ENCODE results near the gene MGLL.

Gene MGLL

GRCh38 chr3:127693336-127693843 lies 128.9 kb downstream of the MGLL start:
- H3K79me2 ChIP-seq (ENCODE audit: low read length): peaks cover 10% of the 10 kb centered on the region; the same call in 1 of the 2 replicates
- no peak overlapping the region for H3K9ac ChIP-seq (ENCODE audit: low read length)
- no peak overlapping the region for H3K27ac ChIP-seq (ENCODE audit: low read length)
- TF ChIP-seq EZH2phosphoT487 (IDR thresholded peaks at IDR 0.05; ENCODE audit: low read depth): no peak
- TF ChIP-seq, protein P1, sequence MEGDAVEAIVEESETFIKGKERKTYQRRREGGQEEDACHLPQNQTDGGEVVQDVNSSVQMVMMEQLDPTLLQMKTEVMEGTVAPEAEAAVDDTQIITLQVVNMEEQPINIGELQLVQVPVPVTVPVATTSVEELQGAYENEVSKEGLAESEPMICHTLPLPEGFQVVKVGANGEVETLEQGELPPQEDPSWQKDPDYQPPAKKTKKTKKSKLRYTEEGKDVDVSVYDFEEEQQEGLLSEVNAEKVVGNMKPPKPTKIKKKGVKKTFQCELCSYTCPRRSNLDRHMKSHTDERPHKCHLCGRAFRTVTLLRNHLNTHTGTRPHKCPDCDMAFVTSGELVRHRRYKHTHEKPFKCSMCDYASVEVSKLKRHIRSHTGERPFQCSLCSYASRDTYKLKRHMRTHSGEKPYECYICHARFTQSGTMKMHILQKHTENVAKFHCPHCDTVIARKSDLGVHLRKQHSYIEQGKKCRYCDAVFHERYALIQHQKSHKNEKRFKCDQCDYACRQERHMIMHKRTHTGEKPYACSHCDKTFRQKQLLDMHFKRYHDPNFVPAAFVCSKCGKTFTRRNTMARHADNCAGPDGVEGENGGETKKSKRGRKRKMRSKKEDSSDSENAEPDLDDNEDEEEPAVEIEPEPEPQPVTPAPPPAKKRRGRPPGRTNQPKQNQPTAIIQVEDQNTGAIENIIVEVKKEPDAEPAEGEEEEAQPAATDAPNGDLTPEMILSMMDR (IDR thresholded peaks at IDR 0.05; ENCODE audit: low read depth, low read length): no peak
- no peaks in the 10 kb centered on the region for H4K20me1 ChIP-seq (ENCODE audit: insufficient read depth, low read length)
- H3K4me1 ChIP-seq (ENCODE audit: low read length): peaks cover 21% of the 10 kb centered on the region
- H3K9me3 ChIP-seq (ENCODE audit: insufficient read depth, low read length): no peaks in the 10 kb centered on the region
- H3K36me3 ChIP-seq (replicated peaks; ENCODE audit: low read depth, low read length): peaks cover 60% of the 10 kb centered on the region
- H3K4me2 ChIP-seq (ENCODE audit: low read length): no peak overlapping the region
- no peak overlapping the region for H2AFZ ChIP-seq (ENCODE audit: low read depth, low read length)
- no peaks in the 10 kb centered on the region for H3K27me3 ChIP-seq (ENCODE audit: low read depth, low read length)
- H3K4me3 ChIP-seq (ENCODE audit: low read length): no peak overlapping the region

GRCh38 chr3:127692501-127693335 lies 129.6 kb downstream of the MGLL start:
- H3K27me3 ChIP-seq (ENCODE audit: low read depth, low read length): no peaks in the 10 kb centered on the region
- no peaks in the 10 kb centered on the region for H4K20me1 ChIP-seq (ENCODE audit: insufficient read depth, low read length)
- TF ChIP-seq EZH2phosphoT487 (IDR thresholded peaks at IDR 0.05; ENCODE audit: low read depth): no peak
- TF ChIP-seq, protein P1 (IDR thresholded peaks at IDR 0.05; ENCODE audit: low read depth, low read length): no peak
- H3K9me3 ChIP-seq (ENCODE audit: insufficient read depth, low read length): no peaks in the 10 kb centered on the region
- H3K4me1 ChIP-seq (ENCODE audit: low read length): peaks cover 14% of the 10 kb centered on the region
- no peak overlapping the region for H3K27ac ChIP-seq (ENCODE audit: low read length)
- no peak overlapping the region for H3K4me3 ChIP-seq (ENCODE audit: low read length)
- no peak overlapping the region for H3K9ac ChIP-seq (ENCODE audit: low read length)
- no peak overlapping the region for H3K4me2 ChIP-seq (ENCODE audit: low read length)
- 0 out of 2 replicates have a peak, but pooled peaks cover 4% of the 10 kb centered on the region for H3K79me2 ChIP-seq (ENCODE audit: low read length)
- peaks cover 53% of the 10 kb centered on the region for H3K36me3 ChIP-seq (replicated peaks; ENCODE audit: low read depth, low read length)
- no peak overlapping the region for H2AFZ ChIP-seq (ENCODE audit: low read depth, low read length)

- Histone ChIP-seq H3K36me3 (replicated peaks; ENCODE audit: low read depth, low read length) (peaks cover 47% of the 10 kb centered on the region), H3K4me3 (ENCODE audit: low read length) (no peak overlapping the region), H3K9ac (ENCODE audit: low read length) (no peak overlapping the region), H2AFZ (ENCODE audit: low read depth, low read length) (no peak overlapping the region), H3K79me2 (ENCODE audit: low read length) (no peaks in the 10 kb centered on the region), H3K27ac (ENCODE audit: low read length) (no peak overlapping the region), H3K27me3 (ENCODE audit: low read depth, low read length) (no peaks in the 10 kb centered on the region), H3K9me3 (ENCODE audit: insufficient read depth, low read length) (no peaks in the 10 kb centered on the region), H3K4me2 (ENCODE audit: low read length) (no peak overlapping the region), H4K20me1 (ENCODE audit: insufficient read depth, low read length) (no peaks in the 10 kb centered on the region), H3K4me1 (ENCODE audit: low read length) (peaks cover 7% of the 10 kb centered on the region)
- TF ChIP-seq EZH2phosphoT487 (IDR thresholded peaks at IDR 0.05; ENCODE audit: low read depth): no peak
- TF ChIP-seq, protein P1 (IDR thresholded peaks at IDR 0.05; ENCODE audit: low read depth, low read length): no peak
Measured at GRCh38 chr3:127691974-127692373, 130.3 kb downstream of the MGLL start.

- H3K27me3 ChIP-seq (ENCODE audit: low read depth, low read length): no peaks in the 10 kb centered on the region
- H3K4me2 ChIP-seq (ENCODE audit: low read length): no peak overlapping the region
Measured at GRCh38 chr3:127691489-127691888, 130.8 kb downstream of the MGLL start.

More at GRCh38 chr3:127691489-127691888, 130.8 kb downstream of the MGLL start:
- Histone ChIP-seq H3K9me3 (ENCODE audit: insufficient read depth, low read length) (no peaks in the 10 kb centered on the region), H3K9ac (ENCODE audit: low read length) (no peak overlapping the region), H3K4me1 (ENCODE audit: low read length) (peaks cover 2% of the 10 kb centered on the region), H3K79me2 (ENCODE audit: low read length) (no peaks in the 10 kb centered on the region), H3K36me3 (replicated peaks; ENCODE audit: low read depth, low read length) (peaks cover 46% of the 10 kb centered on the region), H2AFZ (ENCODE audit: low read depth, low read length) (no peak overlapping the region), H4K20me1 (ENCODE audit: insufficient read depth, low read length) (no peaks in the 10 kb centered on the region), H3K27ac (ENCODE audit: low read length) (no peak overlapping the region), H3K4me3 (ENCODE audit: low read length) (no peak overlapping the region)
- TF ChIP-seq, protein P1 (IDR thresholded peaks at IDR 0.05; ENCODE audit: low read depth, low read length): no peak
- TF ChIP-seq EZH2phosphoT487 (IDR thresholded peaks at IDR 0.05; ENCODE audit: low read depth): no peak

All from OCI-LY3 (cell line).